Esophagus squamous epithelium (tissue), 4 donors: ENCODE measurements around the gene CWC15.

Experiments used
- CTCF ChIP-seq, 6 experiments: fragments of 450-650 bp in 4 of 6; fragments of 200-600 bp in 2 of 6; sonication (generic) in 2 of 6; IDR thresholded peaks; one replicate each; pipeline ENCODE4 v1.5.1; 2016 to 2019; ENCODE audit warnings: antibody characterized with exemption in 6 of 6, mild to moderate bottlenecking in 4 of 6, moderate library complexity in 4 of 6
- POLR2A ChIP-seq, 4 donors: fragments of 450-650 bp; IDR thresholded peaks; one replicate each; pipeline ENCODE4 v1.6.1; 2017; ENCODE audit warnings: antibody characterized with exemption in 4 of 4, mild to moderate bottlenecking in 4 of 4, moderate library complexity in 3 of 4

DNA sequence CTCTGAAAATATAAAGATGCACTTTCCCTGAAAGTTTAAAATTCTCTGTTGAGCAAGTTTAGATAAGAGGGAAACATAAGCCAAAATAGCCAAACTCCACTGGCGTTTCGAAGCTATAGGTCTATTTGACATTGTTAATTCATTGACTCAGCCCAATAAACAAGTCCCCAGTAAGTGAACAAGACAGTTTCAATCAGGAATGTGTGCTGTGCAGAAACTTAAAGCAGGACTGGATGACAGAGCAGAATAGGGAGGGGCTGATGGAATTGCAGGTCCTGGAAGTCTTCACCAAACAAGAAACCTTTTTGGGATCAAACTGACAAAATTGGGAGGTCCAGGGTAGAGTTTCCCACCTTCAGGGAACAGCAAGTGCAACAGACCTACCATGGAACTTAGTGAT, 42.8 kb upstream of the CWC15 start:
- TF ChIP-seq CTCF (IDR thresholded peaks at IDR 0.05): no peak
- TF ChIP-seq POLR2A (IDR thresholded peaks at IDR 0.05): no peak
